ES-I3 (cell line): ENCODE results near the gene FGA.
"Not testable (repeated sequence)": the region's sequence is repeated elsewhere in the genome, so short reads cannot be mapped to it uniquely, and the experiment has no call there.

Experiments used
- H3K36me3 ChIP-seq: 2 replicates; pipeline ENCODE4 v1.6.1; 2013; ENCODE audit warnings: mild to moderate bottlenecking, low read length, control low read depth, moderate library complexity; ENCODE audit not compliant: insufficient read depth
- H3K4me1 ChIP-seq: 2 replicates; pipeline ENCODE4 v1.6.1; 2013; ENCODE audit warnings: mild to moderate bottlenecking, control low read depth, low read length; ENCODE audit not compliant: insufficient read depth
- H3K9ac ChIP-seq: 2 replicates; pipeline ENCODE4 v1.6.1; 2013; ENCODE audit warnings: low read depth, mild to moderate bottlenecking, low read length, moderate library complexity
- H3K9me3 ChIP-seq: 2 replicates; pipeline ENCODE4 v1.6.1; 2013; ENCODE audit warnings: mild to moderate bottlenecking, low read length, moderate library complexity; ENCODE audit not compliant: control insufficient read depth, insufficient read depth

The FGA gene

GRCh38 chr4:154597798-154598774 is 7.5 kb upstream of the FGA start:
- H3K36me3 ChIP-seq = no peaks in the 10 kb centered on the region

GRCh38 chr4:154597281-154597680 is 6.7 kb upstream of the FGA start:
- not testable (repeated sequence) for H3K4me1 ChIP-seq, H3K9me3 ChIP-seq, H3K36me3 ChIP-seq, H3K9ac ChIP-seq

More at GRCh38 chr4:154597798-154598774, 7.5 kb upstream of the FGA start:
- Histone ChIP-seq H3K9ac (no peak overlapping the region), H3K4me1 (no peaks in the 10 kb centered on the region; the same call in 1 of the 2 replicates), H3K9me3 (no peaks in the 10 kb centered on the region)

- Histone ChIP-seq H3K9me3 (no peaks in the 10 kb centered on the region), H3K4me1 (no peaks in the 10 kb centered on the region), H3K9ac (no peak overlapping the region), H3K36me3 (no peaks in the 10 kb centered on the region)
These were observed 5.3 kb upstream of the FGA start for GRCh38 chr4:154595807-154596206.

GRCh38 chr4:154594343-154594742 is 3.8 kb upstream of the FGA start:
- not testable (repeated sequence) for H3K9ac ChIP-seq, H3K9me3 ChIP-seq, H3K36me3 ChIP-seq, H3K4me1 ChIP-seq

- peaks cover 11% of the 10 kb centered on the region; the same call in 1 of the 2 replicates for H3K4me1 ChIP-seq
These were observed 3.3 kb upstream of the FGA start for GRCh38 chr4:154593868-154594267.

GRCh38 chr4:154591890-154592289 is 1.3 kb upstream of the FGA start:
- peaks cover 12% of the 10 kb centered on the region; the same call in 1 of the 2 replicates for H3K4me1 ChIP-seq
- H3K9ac ChIP-seq = no peak overlapping the region
- no peaks in the 10 kb centered on the region for H3K9me3 ChIP-seq
- no peaks in the 10 kb centered on the region for H3K36me3 ChIP-seq

More at GRCh38 chr4:154593868-154594267, 3.3 kb upstream of the FGA start:
- Histone ChIP-seq H3K9me3 (no peaks in the 10 kb centered on the region), H3K36me3 (no peaks in the 10 kb centered on the region), H3K9ac (no peak overlapping the region)

- H3K36me3 ChIP-seq = no peaks in the 10 kb centered on the region
- no peaks in the 10 kb centered on the region for H3K9me3 ChIP-seq
- no peak overlapping the region for H3K9ac ChIP-seq
- peaks cover 12% of the 10 kb centered on the region; the same call in 1 of the 2 replicates for H3K4me1 ChIP-seq
These were observed 995 bp downstream of the FGA start for GRCh38 chr4:154589296-154590197.

GRCh38 chr4:154588198-154588597 is 2.3 kb downstream of the FGA start:
- Histone ChIP-seq H3K9me3 (no peaks in the 10 kb centered on the region), H3K4me1 (peaks cover 12% of the 10 kb centered on the region; the same call in 1 of the 2 replicates), H3K9ac (no peak overlapping the region), H3K36me3 (no peaks in the 10 kb centered on the region)

GRCh38 chr4:154586296-154587033 is 4.1 kb downstream of the FGA start:
- Histone ChIP-seq H3K4me1 (peaks cover 12% of the 10 kb centered on the region; the same call in 1 of the 2 replicates), H3K36me3 (no peaks in the 10 kb centered on the region), H3K9ac (no peak overlapping the region), H3K9me3 (no peaks in the 10 kb centered on the region)

GRCh38 chr4:154585369-154586018 is 5.0 kb downstream of the FGA start:
- Histone ChIP-seq H3K36me3 (no peaks in the 10 kb centered on the region), H3K9ac (no peak overlapping the region), H3K4me1 (peaks cover 10% of the 10 kb centered on the region; the same call in 1 of the 2 replicates), H3K9me3 (no peaks in the 10 kb centered on the region)

- no peaks in the 10 kb centered on the region for H3K9me3 ChIP-seq
- no peak overlapping the region for H3K9ac ChIP-seq
- peaks cover 4% of the 10 kb centered on the region; the same call in 1 of the 2 replicates for H3K4me1 ChIP-seq
These were observed 6.3 kb downstream of the FGA start for GRCh38 chr4:154584259-154584658.

GRCh38 chr4:154583677-154584076 is 6.9 kb downstream of the FGA start:
- Histone ChIP-seq H3K4me1 (no peaks in the 10 kb centered on the region), H3K9ac (no peak overlapping the region), H3K36me3 (no peaks in the 10 kb centered on the region), H3K9me3 (no peaks in the 10 kb centered on the region)

More at GRCh38 chr4:154584259-154584658, 6.3 kb downstream of the FGA start:
- H3K36me3 ChIP-seq = no peaks in the 10 kb centered on the region

GRCh38 chr4:154583230-154583629 is 7.3 kb downstream of the FGA start:
- Histone ChIP-seq H3K4me1 (no peaks in the 10 kb centered on the region), H3K36me3 (no peaks in the 10 kb centered on the region), H3K9me3 (no peaks in the 10 kb centered on the region), H3K9ac (no peak overlapping the region)
